Kidney glomerular epithelial cell (primary cell): ENCODE measurements around the gene EIF4E2.
"Not testable (repeated sequence)": the region's sequence is repeated elsewhere in the genome, so short reads cannot be mapped to it uniquely, and the experiment has no call there.

Experiments used
- DNase-seq: peaks from one replicate; lab custom pipeline; 2025; lab: John Stamatoyannopoulos, UW

The EIF4E2 gene

GRCh38 chr2:232568161-232568560 lies 17.7 kb downstream of the EIF4E2 start:
- peak; percentile 7 for DNase-seq

DNA sequence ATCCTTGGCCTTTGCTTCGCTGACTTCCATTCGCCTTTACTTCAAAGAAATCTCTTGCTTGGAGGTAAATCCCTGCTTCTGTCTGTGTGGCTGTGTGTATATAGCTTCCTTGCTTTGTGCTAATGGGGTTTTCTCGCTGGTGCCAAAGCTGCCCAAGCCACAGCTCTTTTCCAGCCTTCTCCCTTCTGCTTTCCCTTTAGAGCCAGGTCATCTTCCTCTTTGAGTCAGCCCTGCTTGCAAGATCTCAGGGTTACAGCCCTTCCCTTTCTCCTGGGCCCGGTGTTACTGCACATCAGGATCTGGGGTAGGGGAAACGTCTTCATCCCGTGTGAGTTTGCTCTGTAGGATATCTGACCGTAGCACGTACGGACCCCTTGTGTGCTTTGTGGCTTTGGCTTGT lies 19.1 kb downstream of the EIF4E2 start:
- DNase-seq = no peak

- DNase-seq = not testable (repeated sequence)
Observed at GRCh38 chr2:232570481-232570880, 20.0 kb downstream of the EIF4E2 start.

DNA sequence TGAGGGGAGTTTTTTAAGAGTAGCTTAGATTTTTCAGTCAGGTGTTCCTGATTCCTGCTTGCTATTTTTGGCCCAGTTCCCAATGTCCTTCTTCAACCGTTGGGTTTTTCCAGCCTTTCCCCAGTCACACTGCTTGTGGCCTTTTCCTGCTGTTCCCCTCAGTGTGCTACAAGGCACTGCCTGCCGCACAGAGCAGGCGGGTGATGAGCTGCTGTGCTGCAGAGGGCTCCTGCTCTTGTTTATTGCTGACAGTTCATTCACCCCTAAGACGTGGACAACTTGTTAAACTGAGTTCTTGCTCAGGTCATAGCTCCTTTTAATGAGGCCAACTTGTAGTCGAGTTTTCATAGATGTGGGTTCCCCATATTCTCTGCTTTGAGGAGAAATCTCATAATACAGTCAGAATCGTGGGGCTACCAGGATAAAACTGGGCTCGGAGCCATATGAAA lies 20.6 kb downstream of the EIF4E2 start:
- no peak for DNase-seq

DNA sequence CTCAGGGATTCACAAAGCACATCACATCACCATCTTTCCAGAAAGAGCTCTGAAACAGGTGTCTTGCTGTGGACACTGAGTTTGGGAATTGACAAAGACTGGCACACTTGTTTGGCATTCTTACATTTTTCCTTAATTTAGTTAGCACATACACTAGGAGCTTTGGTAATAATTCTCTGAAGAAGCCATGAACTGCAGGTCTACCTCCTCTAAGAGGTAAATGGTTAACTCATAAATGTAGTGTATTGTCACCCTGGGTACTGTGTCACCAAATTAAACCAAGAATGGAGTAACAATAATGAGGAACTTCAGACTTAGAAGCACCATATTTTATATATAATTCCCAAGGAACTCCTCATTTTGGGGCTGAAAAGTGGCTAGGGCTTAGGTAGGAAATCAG lies 22.6 kb downstream of the EIF4E2 start:
- DNase-seq = peak; percentile 2

DNA sequence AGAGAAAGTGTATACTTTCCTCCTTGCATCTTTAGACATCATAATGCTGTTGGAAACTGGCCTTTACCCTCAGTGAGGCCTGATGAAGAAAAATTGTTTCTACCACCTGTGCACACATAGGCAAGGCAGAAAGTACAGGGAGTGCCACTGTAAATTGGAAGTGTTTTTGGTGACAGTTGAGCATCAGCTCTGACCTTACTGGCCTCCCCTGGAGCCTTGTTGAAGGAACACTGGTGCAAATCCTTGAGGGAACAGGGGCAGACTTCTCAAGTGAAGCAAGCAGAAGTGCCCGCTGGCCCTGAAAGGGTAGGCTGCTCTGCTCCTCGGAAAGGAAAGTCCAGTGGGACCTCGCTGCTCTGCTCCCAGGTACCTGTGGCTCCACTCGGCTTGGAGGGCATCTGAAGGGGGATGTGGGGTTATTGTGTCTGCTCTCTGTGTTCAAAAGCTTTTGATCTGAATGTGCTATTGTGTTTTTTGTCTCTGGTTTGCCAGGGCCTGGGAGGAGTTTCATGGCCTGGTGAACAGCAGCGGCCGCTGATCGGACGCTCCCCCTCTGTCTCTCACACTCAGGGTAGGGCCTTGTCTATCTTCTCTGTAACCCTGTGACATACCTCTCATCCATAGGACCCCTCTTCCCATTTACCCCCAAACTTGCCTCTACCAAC lies 23.4 kb downstream of the EIF4E2 start:
- no peak for DNase-seq

- DNase-seq = no peak
Observed at GRCh38 chr2:232574674-232575403, 24.4 kb downstream of the EIF4E2 start.

- no peak for DNase-seq
Observed at GRCh38 chr2:232575404-232575746, 24.9 kb downstream of the EIF4E2 start.

- no peak for DNase-seq
Observed at GRCh38 chr2:232576995-232577394, 26.5 kb downstream of the EIF4E2 start.

DNA sequence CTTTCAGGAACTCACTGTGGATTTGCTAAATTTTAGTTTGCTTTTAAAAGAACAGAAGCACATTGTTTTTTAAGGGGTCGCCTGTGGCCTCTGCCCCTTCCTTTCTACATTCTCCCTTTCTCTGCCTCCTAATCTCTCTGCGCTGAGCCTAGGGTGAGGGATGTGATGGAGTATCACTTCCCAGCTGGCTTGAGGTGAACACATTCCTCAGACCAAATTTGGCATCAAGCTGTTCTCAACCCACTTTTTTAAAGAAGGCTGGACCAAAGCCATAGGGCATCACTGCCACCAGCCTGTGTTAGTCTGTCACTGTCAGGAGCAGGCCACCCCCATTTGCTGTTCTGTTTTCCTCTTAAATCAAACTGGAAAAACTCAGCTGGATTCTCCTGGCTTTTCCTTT lies 27.4 kb downstream of the EIF4E2 start:
- DNase-seq = no peak

DNA sequence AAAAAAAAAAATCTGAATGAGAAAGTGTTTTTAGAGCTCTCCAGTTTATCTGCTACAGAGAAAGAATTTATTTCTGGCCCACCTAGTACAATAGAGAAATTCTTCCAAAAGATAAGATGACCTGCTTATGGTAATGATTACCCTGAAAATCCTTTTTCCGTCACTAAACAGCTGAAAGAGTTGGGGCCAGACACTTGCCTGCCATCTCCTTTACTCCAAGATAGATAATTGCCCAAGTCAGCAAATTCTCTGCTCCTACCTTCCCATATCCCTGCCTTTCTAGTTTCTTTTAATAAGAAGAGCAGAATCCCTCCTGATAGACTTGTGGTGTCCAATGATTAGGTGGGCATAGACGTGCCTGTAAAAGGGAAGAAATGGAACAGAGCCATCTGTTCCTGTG lies 28.1 kb downstream of the EIF4E2 start:
- DNase-seq = no peak

DNA sequence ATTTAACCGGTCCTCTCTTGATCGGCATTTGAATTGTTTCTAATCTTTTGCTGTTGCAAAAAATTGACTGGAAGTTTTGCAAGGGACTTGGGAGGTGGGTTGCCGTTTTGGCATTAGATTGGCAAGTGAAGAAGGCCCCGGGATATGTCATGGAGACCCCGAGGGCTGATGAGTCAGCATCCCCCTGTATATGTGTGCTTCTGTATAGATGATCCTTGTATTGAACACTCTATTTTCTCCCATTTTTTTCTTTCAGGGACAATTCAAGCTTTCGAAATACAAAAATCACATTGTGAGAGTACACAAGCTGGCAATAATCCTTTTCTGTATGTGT lies 30.1 kb downstream of the EIF4E2 start:
- DNase-seq = no peak

DNA sequence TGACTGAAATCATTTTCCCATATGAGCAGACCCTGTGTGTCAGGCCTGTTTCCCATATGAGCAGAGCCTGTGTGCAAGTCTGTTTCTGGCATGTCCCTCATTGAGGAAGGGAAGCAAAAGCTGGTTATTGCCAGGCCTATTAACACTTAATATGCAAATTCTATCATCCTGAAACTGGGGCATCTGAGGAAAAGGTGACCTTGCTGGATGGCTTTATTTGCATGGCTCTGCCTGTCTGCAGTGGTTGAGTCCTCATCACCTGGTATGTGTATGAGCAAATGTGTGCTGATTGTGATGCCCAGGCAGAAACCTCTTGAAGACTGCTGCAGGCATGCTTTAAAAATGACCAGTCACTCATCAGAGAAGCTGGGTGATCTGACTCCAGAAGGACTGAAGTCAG lies 31.2 kb downstream of the EIF4E2 start:
- no peak for DNase-seq

DNA sequence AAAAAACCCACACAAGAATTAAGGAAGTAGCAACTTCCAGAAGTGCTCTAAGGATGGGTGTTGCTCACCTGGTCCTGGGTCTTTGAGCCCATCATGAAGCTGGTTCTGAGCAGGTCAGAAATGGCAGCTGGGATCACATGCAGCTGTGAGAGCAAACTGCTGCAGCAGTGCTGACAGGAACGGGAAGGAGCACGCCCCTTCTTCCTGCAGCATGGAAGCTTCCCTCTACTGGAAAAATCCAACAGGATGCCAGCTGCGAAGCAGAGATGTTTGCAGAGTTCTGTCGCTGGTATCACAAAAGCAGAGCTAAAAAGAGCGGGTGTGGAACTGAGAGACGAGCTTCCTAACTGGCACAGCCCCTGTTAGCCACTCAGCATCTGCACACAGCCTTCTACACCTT lies 33.7 kb downstream of the EIF4E2 start:
- no peak for DNase-seq

DNA sequence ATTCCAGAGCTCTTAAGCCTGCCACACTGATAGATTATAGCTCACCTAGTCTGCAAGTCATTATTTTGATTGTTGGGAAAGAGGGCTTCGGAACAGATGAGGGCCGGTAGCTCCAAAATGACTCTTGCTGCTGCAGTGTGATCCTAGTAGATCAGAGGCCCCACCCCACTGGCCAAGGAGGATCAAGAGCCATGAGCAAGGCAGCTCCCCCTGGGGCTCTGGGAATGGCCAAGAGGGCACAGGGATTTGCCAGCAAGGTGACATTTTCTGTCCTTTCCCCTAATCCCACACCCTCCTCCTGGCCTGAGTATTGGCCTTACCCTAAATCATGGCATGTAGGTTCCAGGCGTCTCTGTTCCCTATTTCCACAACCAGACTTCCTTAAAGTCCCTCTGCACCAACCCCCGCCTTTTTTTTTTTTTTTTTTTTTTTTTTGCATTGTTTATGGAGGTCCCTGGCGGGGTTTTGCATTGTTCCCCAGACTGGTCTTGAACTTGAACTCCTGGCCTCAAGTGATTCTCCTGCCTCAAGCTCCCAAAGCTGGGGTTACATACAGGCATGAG lies 36.5 kb downstream of the EIF4E2 start:
- DNase-seq = no peak

DNA sequence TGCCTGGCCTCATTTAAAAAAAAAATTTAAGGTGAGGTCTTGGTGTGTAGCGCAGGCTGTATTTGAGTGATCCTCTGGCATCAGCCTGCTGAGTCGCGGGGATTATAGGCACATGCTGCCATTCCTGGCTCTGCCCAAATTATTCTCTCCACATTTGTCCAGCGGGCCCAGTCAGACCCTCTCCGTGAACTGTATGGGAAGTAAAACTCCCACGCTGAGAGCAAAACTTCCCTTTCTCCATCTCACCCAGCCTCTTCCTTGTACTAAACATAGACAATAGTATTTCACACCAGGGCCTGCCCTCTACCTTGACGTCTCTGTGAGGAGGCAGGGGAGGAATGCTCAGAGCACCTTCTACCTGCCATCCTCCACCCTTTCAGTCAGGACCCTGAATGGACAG lies 37.0 kb downstream of the EIF4E2 start:
- no peak for DNase-seq

GRCh38 chr2:232588031-232588430 lies 37.5 kb downstream of the EIF4E2 start:
- DNase-seq = no peak

DNA sequence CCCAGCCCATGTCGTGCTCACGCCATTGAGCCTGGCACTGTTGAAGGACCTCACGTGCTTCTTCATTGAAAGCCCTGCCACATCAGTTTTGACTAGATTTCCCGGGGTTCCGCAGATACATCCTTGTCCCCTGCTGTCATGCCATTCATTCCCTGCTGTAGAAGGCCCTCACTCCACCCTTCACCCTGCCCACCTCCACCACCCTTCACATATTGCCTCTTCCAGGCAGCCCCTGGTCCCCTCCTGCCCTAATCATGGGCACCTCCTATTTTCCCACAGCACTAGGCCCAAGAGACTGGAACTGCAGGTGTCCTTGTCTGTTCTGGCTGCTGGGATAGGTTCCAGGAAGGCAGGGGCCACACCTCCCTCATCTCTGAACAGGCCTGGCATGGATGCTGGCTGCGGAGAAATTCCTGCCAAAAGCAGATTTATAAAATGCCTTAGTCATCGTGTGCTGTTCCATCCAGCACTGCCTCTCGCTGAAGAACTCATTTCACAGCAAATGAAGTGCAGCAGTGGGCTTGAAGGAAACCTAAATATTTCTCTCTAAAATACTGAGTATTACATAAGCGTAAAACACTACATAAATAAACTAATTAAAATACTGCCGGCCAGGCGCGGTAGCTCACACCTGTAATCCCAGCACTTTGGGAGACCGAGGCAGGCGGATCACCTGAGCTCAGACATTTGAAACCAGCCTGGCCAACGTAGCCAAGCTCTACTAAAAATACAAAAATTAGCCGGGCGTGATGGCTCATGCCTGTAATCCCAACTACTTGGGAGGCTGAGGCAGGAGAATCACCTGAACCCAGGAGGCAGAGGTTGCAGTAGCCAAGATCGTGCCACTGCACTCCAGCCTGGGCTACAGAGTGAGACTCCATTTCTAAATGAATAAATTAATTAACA lies 38.4 kb downstream of the EIF4E2 start:
- DNase-seq = peak; percentile 25

DNA sequence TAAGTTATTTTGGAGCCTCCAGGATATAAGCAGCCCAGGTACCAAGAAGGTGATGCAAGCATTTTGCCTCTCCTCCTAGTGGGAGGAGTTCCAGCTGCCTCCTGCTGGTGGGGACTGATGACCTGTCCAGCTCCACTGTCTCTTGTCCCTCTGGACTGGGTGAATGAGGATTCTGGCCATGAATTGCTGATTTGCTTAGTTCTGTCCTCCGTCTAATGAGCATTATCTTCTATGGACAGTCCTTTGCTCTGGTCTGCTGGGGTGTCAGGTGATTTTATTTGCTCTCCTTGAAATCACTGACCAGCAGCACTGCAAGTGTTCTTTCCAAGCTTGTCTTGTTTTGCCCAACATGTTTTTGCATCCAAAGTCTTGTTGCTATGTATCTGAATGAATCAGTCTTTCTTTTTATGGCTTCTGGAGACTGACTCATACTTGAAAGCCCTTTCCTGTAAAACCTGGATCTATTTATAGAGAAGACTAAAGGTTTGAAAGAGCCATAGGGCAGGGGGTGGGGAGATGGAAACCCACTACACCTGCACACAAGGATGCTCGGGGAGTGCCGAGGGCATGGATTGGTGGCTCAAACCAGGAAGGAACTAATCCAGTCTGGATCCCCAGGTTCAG lies 42.4 kb downstream of the EIF4E2 start:
- peak; percentile 93 for DNase-seq

DNA sequence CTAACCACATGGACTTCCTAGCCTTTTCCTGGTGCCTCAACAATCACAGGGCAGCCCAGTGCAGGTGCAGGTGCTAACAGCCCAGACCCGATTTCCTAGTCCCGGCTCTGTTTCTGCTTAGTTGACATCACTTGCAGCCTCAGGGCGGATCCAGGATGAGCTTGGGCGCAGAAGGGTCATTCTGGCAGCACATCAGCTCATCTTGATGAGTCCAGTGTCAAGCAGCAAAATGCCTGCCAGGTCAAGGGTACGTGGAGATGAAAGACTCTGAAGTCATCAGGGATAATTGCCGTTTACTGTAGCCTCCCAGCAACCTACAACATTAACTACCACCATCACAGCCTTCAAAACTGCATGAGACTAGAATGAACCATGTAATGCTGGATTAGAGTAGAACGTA lies 43.5 kb downstream of the EIF4E2 start:
- DNase-seq = no peak

DNA sequence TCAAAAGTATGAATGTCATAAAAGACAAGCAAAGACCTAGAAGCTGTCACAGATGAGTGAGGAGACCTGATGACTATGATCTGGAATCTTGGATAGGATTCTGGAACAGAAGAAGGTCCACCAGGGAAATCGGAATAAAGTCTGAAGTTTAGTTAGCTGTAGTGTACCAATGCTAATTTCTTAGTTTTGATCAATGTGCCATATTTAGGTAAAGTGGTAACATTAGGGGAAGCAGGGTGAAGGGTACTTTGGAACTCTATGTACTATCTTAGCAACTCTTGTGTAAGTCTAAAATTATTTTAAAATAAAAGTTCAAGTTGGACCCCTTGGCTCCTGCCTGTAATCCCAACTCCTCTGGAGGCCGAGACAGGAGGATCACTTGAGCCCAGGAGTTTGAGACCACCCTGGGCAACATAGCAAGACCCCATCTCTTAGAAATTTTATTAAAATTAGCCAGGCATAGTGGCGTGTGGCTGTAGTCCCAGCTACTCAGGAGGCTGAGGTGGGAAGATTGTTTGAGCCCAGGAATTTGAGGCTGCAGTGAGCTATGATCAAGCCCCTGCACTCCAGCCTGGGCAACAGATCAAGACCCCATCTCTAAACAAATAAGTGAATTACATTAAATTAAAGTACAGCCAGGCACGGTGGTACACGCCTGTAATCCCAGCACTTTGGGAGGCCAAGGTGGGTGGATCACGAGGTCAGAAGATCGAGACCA lies 47.0 kb downstream of the EIF4E2 start:
- no peak for DNase-seq

GRCh38 chr2:232598293-232598692 lies 47.8 kb downstream of the EIF4E2 start:
- DNase-seq = no peak
